Keratinocyte (primary cell): ENCODE results near the gene SPECC1L.
A peak's percentile ranks its signal among the peaks of the same experiment; 100 is the strongest.

ENCODE experiments used
- EZH2 ChIP-seq: IDR thresholded peaks from one replicate; pipeline ENCODE4 v1.6.1; 2012; ENCODE audit warnings: inconsistent platforms, mild to moderate bottlenecking, low read length, moderate library complexity
- TF ChIP-seq, protein P1 (sequence below), 3 experiments: IDR thresholded peaks in 1 of 3; conservative IDR thresholded peaks in 1 of 3; optimal IDR thresholded peaks in 1 of 3; 2 replicates in 2 of 3; 3 replicates in 1 of 3; pipeline versions ENCODE3 to v1.5.1; 2011; ENCODE audit warnings: low read length in 3 of 3, mild to moderate bottlenecking in 3 of 3, moderate library complexity in 2 of 3, control low read depth in 1 of 3, inconsistent platforms in 1 of 3; ENCODE audit not compliant: insufficient read depth in 2 of 3; ENCODE audit errors: extremely low read depth in 1 of 3

- TF ChIP-seq, protein P1, sequence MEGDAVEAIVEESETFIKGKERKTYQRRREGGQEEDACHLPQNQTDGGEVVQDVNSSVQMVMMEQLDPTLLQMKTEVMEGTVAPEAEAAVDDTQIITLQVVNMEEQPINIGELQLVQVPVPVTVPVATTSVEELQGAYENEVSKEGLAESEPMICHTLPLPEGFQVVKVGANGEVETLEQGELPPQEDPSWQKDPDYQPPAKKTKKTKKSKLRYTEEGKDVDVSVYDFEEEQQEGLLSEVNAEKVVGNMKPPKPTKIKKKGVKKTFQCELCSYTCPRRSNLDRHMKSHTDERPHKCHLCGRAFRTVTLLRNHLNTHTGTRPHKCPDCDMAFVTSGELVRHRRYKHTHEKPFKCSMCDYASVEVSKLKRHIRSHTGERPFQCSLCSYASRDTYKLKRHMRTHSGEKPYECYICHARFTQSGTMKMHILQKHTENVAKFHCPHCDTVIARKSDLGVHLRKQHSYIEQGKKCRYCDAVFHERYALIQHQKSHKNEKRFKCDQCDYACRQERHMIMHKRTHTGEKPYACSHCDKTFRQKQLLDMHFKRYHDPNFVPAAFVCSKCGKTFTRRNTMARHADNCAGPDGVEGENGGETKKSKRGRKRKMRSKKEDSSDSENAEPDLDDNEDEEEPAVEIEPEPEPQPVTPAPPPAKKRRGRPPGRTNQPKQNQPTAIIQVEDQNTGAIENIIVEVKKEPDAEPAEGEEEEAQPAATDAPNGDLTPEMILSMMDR (optimal IDR thresholded peaks at IDR 0.05 in 1 of 3, IDR thresholded peaks at IDR 0.05 in 1 of 3, conservative IDR thresholded peaks at IDR 0.05 in 1 of 3; ENCODE audit: extremely low read depth in 1 of 3, insufficient read depth in 2 of 3, low read length in 3 of 3) = peak in 2 of 3 experiments; percentile 28 to 48
- no peak for TF ChIP-seq EZH2
Measured at GRCh38 chr22:24230911-24231656, 39.5 kb upstream of the SPECC1L start.
